GM12874 (cell line): ENCODE data around the gene ITGAD.

Experiments
- TF ChIP-seq, protein P1 (sequence below): IDR thresholded peaks from 2 replicates; pipeline ENCODE4 v1.5.1; 2011; ENCODE audit warnings: low read depth, mild to moderate bottlenecking, control low read depth, low read length, moderate library complexity; ENCODE audit not compliant: insufficient read depth

ITGAD gene

GRCh38 chr16:31474173-31474714, 81.1 kb downstream of the ITGAD start:
- TF ChIP-seq, protein P1, sequence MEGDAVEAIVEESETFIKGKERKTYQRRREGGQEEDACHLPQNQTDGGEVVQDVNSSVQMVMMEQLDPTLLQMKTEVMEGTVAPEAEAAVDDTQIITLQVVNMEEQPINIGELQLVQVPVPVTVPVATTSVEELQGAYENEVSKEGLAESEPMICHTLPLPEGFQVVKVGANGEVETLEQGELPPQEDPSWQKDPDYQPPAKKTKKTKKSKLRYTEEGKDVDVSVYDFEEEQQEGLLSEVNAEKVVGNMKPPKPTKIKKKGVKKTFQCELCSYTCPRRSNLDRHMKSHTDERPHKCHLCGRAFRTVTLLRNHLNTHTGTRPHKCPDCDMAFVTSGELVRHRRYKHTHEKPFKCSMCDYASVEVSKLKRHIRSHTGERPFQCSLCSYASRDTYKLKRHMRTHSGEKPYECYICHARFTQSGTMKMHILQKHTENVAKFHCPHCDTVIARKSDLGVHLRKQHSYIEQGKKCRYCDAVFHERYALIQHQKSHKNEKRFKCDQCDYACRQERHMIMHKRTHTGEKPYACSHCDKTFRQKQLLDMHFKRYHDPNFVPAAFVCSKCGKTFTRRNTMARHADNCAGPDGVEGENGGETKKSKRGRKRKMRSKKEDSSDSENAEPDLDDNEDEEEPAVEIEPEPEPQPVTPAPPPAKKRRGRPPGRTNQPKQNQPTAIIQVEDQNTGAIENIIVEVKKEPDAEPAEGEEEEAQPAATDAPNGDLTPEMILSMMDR: no peak

DNA sequence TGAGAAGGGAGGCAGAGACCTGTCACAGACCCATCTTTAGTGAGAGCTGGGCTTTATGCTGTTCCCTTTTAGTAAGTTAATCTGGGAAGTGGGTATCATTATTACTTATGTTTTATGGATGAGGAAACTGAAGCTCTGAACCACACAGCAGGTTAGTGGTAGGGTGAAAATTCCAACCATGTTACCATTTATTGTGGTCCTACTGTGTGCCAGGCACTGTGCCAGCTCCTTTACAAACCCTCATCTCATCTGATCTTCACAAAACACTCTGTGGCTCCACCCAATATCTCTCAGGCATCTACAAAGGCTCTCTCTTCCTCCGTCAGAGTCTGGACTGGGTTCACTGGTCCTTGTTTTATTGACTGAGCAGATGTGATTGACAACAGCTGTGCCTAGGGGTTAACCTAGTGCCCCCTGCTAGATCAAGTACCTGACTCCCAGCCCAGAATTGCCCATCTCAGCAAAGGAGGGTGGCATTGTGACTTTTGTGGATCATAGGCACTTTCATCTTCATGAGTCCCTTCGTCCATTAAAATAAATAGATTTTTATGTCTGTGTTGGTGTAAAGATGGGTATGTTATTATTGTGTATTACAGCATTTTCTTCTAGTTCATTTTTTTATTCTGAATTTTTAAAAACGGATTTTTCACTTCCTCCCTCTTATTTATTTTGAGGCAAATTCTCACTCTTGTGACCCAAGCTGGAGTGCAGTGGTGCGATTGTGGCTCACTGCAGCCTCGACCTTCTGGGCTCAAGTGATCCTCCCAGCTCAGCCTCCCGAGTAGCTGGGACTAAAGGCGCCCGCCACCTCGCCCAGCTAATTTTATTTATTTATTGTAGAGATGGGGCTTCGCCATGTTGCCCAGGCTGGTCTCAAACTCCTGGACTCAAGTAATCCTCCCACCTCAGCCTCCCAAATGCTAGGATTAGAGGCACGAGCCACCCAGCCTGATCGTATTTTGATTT, 81.9 kb downstream of the ITGAD start:
- TF ChIP-seq, protein P1: no peak

DNA sequence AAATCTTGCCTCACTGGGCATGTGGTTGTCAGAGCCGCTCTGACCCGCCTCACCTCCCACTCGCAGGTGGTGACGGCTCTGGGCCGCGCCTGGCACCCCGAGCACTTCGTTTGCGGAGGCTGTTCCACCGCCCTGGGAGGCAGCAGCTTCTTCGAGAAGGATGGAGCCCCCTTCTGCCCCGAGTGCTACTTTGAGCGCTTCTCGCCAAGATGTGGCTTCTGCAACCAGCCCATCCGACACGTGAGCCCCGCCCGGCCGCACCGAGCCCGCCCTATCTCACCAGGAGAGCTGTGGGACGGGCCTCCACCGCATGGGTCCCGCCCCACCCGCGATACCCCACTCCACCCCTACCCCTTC, 82.8 kb downstream of the ITGAD start:
- TF ChIP-seq, protein P1: no peak
